Common myeloid progenitor, CD34-positive (primary cell): ENCODE measurements around the gene MCCD1.

Experiments used
- CTCF ChIA-PET: fragments of 350-600 bp; sonication (Branson Sonifier 250); formaldehyde crosslinking; loops from one replicate; lab custom pipeline; 2021; ENCODE audit warnings: antibody characterized with exemption; lab: Charles Lee
- POLR2A ChIA-PET: fragments of 350-600 bp; sonication (Branson Sonifier 250); formaldehyde crosslinking; loops from one replicate; lab custom pipeline; 2021; ENCODE audit warnings: antibody characterized with exemption; lab: Charles Lee
- DNase-seq, 3 donors: peaks; one replicate each; pipeline versions ENCODE4 v3.0.0 to v3.0.0-alpha.2; 2013
- H3K27ac ChIP-seq, 2 experiments: 1 replicate in 1 of 2; 2 replicates in 1 of 2; pipeline ENCODE4 v1.7.0; 2013; ENCODE audit warnings: inconsistent platforms in 2 of 2, low read length in 2 of 2, mild to moderate bottlenecking in 2 of 2, low read depth in 1 of 2, moderate library complexity in 1 of 2; ENCODE audit not compliant: severe bottlenecking in 2 of 2, insufficient read depth in 1 of 2, poor library complexity in 1 of 2
- H3K27me3 ChIP-seq, 5 experiments: replicated peaks in 2 of 5; 1 replicate in 3 of 5; 2 replicates in 2 of 5; pipeline versions ENCODE4 v1.6.1 to v1.7.0; 2013; ENCODE audit warnings: low read length in 4 of 5, mild to moderate bottlenecking in 2 of 5, moderate library complexity in 2 of 5, inconsistent platforms in 1 of 5; ENCODE audit not compliant: insufficient read depth in 5 of 5, control insufficient read depth in 4 of 5
- H3K36me3 ChIP-seq, 4 experiments: 1 replicate in 2 of 4; 2 replicates in 2 of 4; pipeline versions ENCODE4 v1.6.1 to v1.7.0; 2013; ENCODE audit warnings: low read length in 3 of 4, control low read depth in 1 of 4, mild to moderate bottlenecking in 1 of 4; ENCODE audit not compliant: control insufficient read depth in 4 of 4, insufficient read depth in 4 of 4
- H3K4me1 ChIP-seq, 4 experiments: 1 replicate in 3 of 4; 2 replicates in 1 of 4; pipeline versions ENCODE4 v1.6.1 to v1.7.1; 2013; ENCODE audit warnings: low read length in 3 of 4, mild to moderate bottlenecking in 3 of 4, control low read depth in 1 of 4, inconsistent platforms in 1 of 4, moderate library complexity in 1 of 4; ENCODE audit not compliant: control insufficient read depth in 4 of 4, insufficient read depth in 4 of 4; ENCODE audit errors: control extremely low read depth in 1 of 4
- H3K4me3 ChIP-seq, 7 experiments: 1 replicate in 4 of 7; 2 replicates in 3 of 7; pipeline versions ENCODE4 v1.5.1 to v1.7.0; 2013; ENCODE audit warnings: mild to moderate bottlenecking in 7 of 7, low read length in 6 of 7, moderate library complexity in 6 of 7, inconsistent platforms in 2 of 7, low read depth in 2 of 7, control low read depth in 1 of 7; ENCODE audit not compliant: insufficient read depth in 4 of 7, control insufficient read depth in 1 of 7; ENCODE audit errors: extremely low read depth in 1 of 7
- H3K9me3 ChIP-seq, 5 experiments: 1 replicate in 4 of 5; 2 replicates in 1 of 5; pipeline versions ENCODE4 v1.6.1 to v1.7.1; 2013; ENCODE audit warnings: low read length in 4 of 5, mild to moderate bottlenecking in 2 of 5, inconsistent platforms in 1 of 5, low read depth in 1 of 5, moderate library complexity in 1 of 5; ENCODE audit not compliant: control insufficient read depth in 4 of 5, insufficient read depth in 2 of 5; ENCODE audit errors: control extremely low read depth in 1 of 5
- WGBS: methylation state at CpG from one replicate; pipeline ENCODE4 v1.1.5; 2013; ENCODE audit not compliant: insufficient coverage; 5-methylcytosine and 5-hydroxymethylcytosine counted together

MCCD1 gene

DNA sequence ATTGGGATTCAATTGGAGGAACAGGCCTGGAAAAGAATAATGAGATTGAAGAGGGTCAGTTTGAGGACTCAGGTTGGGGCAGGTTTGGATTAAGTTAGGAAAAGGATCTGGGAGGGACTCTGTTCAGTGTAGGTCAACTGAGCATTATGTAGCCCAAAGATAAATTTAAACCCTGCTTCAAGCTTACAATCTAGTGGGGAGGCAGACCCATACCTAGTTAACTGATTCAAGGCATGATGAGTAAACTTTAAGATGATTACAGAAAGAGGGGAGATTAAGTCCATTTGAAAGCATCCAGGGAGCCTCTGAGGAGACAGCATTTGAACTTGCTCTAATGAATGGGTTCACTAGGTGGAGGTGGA, 31.9 kb downstream of the MCCD1 start:
- DNase-seq, result no peak
- peak overlapping the region in 5 of 7 experiments; percentile 16 to 64 (median 33) for H3K4me3 ChIP-seq
- ChIA-PET CTCF (interaction anchor here (1.3 to 24.7 kb wide), 4 partner anchors 11 to 36 kb away, joined by 4 to 557 read pairs (median 82); partner anchors contain the start of genes LST1, LTB, NCR3 and NFKBIL1), POLR2A (interaction anchor here (1.5 to 2.7 kb wide), 3 partner anchors 9 to 177 kb away, joined by 5 to 13 read pairs (median 7); partner anchors contain the start of gene LST1)
- H3K36me3 ChIP-seq, result peaks cover 0 to 4% (median 1%) of the 10 kb centered on the region in 4 experiments
- peak overlapping the region in 1 of 2 experiments; percentile 69 for H3K27ac ChIP-seq
- no peaks in the 10 kb centered on the region for H3K27me3 ChIP-seq
- peaks cover 30 to 83% (median 61%) of the 10 kb centered on the region in 4 experiments for H3K4me1 ChIP-seq
- no peaks in the 10 kb centered on the region for H3K9me3 ChIP-seq

DNA sequence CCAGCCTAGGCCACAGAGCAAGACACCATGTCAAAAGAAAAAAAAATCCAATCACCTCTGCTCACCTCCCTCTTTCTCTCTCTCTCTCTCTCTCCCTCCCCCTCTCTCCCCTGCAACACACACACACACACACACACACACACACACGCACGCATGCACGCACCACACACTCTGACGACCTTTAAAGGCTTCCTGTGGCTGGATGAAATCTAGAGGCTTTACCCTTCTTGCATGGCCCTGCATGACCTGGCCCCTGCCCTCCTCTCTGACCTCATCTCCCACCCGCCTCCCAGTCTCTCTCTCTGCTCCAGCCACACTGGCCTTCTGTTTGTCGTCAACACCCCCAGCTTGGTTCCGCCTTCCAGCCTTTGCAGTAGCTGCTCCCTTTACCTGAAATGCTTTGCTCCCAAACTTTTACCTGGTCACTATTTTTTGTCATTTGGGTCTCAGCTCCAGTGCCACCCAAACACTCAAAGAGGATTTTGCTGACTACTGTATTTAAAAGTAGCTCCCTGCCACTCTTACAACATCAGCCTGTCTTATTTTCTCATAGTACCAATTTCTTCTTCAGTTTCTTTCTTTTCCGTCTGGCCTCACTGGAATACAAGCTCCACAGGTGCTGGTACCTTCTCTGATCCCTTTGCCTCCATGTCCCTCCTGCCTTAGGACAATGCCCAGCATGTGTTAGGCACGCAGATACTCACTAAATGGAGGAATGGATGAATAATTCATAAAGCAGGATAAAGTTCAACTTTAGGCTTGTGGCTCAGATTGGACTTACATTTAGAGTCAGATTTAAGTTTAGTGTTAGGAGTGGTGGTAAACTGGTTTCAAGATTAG, 39.0 kb downstream of the MCCD1 start:
- 75% methylated on average over 4 of the region's 9 CpGs for WGBS
- Histone ChIP-seq H3K9me3 (no peaks in the 10 kb centered on the region), H3K27me3 (no peaks in the 10 kb centered on the region), H3K4me1 (peaks cover 2 to 43% (median 12%) of the 10 kb centered on the region in 4 experiments), H3K27ac (no peak overlapping the region), H3K4me3 (no peak overlapping the region), H3K36me3 (no peaks in the 10 kb centered on the region)
- POLR2A ChIA-PET, result no interaction called here
- CTCF ChIA-PET, result interaction anchor here (1.7 to 9.9 kb wide), 5 partner anchors 12 to 28 kb away, joined by 4 to 139 read pairs (median 23); partner anchors contain the start of genes LTB, NCR3, NFKBIL1 and TNF
- no peak for DNase-seq

DNA sequence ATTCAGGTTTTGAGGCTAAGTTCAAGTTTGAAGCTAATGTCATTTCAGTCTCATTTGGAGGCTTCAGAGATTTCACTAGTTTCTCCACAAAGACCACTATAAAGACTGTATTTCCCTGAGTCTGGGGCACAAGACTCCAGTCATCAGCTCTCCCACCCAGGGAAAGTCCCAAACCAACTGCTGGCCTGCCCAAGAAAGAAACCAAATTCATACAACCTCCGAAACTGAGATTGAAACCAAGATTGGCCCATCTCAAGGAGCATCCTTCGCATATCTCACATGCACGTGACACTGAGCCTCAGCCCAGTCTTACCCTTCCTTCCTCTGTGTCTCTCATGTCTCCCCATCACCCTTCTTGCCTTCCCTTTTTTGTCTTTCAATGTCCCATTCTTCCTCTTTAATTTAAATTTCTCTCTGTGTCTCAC, 39.8 kb downstream of the MCCD1 start:
- H3K4me3 ChIP-seq, result no peak overlapping the region
- peak in 2 of 3 donors; percentile 63 to 66 for DNase-seq
- no peaks in the 10 kb centered on the region for H3K27me3 ChIP-seq
- no peak overlapping the region for H3K27ac ChIP-seq
- no peaks in the 10 kb centered on the region for H3K9me3 ChIP-seq
- CTCF ChIA-PET, result interaction anchor here (1.7 to 9.9 kb wide), 5 partner anchors 11 to 27 kb away, joined by 4 to 139 read pairs (median 23); partner anchors contain the start of genes LTB, NCR3, NFKBIL1 and TNF
- peaks cover 2 to 35% (median 10%) of the 10 kb centered on the region in 4 experiments for H3K4me1 ChIP-seq
- POLR2A ChIA-PET, result no interaction called here
- H3K36me3 ChIP-seq, result no peaks in the 10 kb centered on the region
- 58% methylated on average over 3 of the region's 3 CpGs for WGBS

DNA sequence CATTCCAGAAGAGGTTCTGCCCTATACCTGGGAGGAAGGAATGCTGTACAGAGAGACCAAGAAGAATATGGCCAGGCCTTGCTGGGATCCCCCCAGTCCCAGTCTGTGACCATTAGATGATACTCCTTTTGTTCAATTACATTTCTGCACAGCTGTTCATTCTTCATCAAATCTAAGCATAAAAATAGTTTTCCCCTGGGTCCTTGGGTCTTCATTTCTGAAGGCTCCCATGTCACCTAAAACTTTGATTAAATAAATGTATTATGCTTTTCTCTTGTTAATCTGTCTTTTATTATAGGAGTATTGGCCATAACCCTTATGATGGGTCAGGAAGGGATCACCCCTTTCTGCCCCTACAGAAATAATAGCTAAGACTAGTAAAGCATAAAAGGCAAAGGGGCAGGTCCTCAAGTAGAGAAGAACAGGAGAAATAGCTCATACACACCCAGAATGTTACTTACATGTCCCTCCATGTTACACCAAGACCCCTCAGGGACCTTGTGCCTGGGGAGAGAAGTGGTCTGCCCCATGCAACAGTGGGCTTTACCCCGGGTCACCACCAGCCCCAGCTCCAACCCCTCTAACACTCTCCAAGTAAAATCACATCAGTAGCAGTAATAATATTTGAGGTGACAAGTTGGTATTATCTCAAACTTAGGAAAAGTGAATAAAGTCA, 41.2 kb downstream of the MCCD1 start:
- ChIA-PET CTCF (interaction anchor here (0.6 to 9.9 kb wide), 6 partner anchors 7 to 26 kb away, joined by 3 to 139 read pairs (median 13); partner anchors contain the start of genes LTB, NCR3 and TNF), POLR2A (interaction anchor here (0.7 kb wide), 1 partner anchor 82 kb away, joined by 3 read pairs; no protein-coding TSS in a partner anchor)
- Histone ChIP-seq H3K27me3 (no peaks in the 10 kb centered on the region), H3K4me1 (peaks cover 0 to 32% (median 10%) of the 10 kb centered on the region in 4 experiments), H3K27ac (no peak overlapping the region), H3K9me3 (no peaks in the 10 kb centered on the region), H3K4me3 (no peak overlapping the region), H3K36me3 (no peaks in the 10 kb centered on the region)
- DNase-seq, result no peak
- no CpG with 5 or more reads among the region's 1 CpG for WGBS

DNA sequence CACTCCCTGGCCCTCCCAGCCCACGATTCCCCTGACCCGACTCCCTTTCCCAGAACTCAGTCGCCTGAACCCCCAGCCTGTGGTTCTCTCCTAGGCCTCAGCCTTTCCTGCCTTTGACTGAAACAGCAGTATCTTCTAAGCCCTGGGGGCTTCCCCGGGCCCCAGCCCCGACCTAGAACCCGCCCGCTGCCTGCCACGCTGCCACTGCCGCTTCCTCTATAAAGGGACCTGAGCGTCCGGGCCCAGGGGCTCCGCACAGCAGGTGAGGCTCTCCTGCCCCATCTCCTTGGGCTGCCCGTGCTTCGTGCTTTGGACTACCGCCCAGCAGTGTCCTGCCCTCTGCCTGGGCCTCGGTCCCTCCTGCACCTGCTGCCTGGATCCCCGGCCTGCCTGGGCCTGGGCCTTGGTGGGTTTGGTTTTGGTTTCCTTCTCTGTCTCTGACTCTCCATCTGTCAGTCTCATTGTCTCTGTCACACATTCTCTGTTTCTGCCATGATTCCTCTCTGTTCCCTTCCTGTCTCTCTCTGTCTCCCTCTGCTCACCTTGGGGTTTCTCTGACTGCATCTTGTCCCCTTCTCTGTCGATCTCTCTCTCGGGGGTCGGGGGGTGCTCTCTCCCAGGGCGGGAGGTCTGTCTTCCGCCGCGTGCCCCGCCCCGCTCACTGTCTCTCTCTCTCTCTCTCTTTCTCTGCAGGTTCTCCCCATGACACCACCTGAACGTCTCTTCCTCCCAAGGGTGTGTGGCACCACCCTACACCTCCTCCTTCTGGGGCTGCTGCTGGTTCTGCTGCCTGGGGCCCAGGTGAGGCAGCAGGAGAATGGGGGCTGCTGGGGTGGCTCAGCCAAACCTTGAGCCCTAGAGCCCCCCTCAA, 43.5 kb downstream of the MCCD1 start, which contains the start of gene LTA:
Gene LTA, plus strand, starts transcription at position 249 of the 871 bp plus-strand sequence. Its CDS starts 454 bp downstream, at position 703.
- H3K36me3 ChIP-seq, result no peaks in the 10 kb centered on the region
- ChIA-PET POLR2A (no interaction called here), CTCF (interaction anchor here (6.5 to 19.6 kb wide), 3 partner anchors 7 to 22 kb away, joined by 76 to 557 read pairs (median 139); partner anchors contain the start of genes ATP6V1G2, DDX39B, LST1 and LTB)
- no peaks in the 10 kb centered on the region for H3K9me3 ChIP-seq
- 87% methylated on average over 26 of the region's 27 CpGs for WGBS
- H3K27me3 ChIP-seq, result no peaks in the 10 kb centered on the region
- no peak for DNase-seq
- H3K4me3 ChIP-seq, result no peak within 1 kb of the TSS
- no peak within 1 kb of the TSS for H3K27ac ChIP-seq
- peaks cover 0 to 45% (median 28%) of the 10 kb centered on the region in 4 experiments for H3K4me1 ChIP-seq
